PFSK-1 (cell line): Measurements from ENCODE around the gene TBC1D9.

Experiments
- FOXP2 ChIP-seq: optimal IDR thresholded peaks from 2 replicates; pipeline ENCODE3; 2011; ENCODE audit warnings: borderline replicate concordance, control low read depth, inconsistent platforms; ENCODE audit not compliant: insufficient read depth; ENCODE audit errors: extremely low read length, extremely low read depth
- POLR2AphosphoS5 ChIP-seq: IDR thresholded peaks from 2 replicates; pipeline ENCODE4 v1.6.1; 2012; ENCODE audit warnings: low read depth, mild to moderate bottlenecking, control low read depth, low read length, moderate library complexity
- REST ChIP-seq, 2 experiments: IDR thresholded peaks; 2 replicates each; pipeline versions ENCODE4 v1.6.1 to v1.8.0; 2011 to 2012; ENCODE audit warnings: low read depth in 2 of 2, low read length in 2 of 2, control low read depth in 1 of 2, inconsistent platforms in 1 of 2, mild to moderate bottlenecking in 1 of 2, moderate library complexity in 1 of 2; ENCODE audit not compliant: insufficient read depth in 1 of 2
- SIN3A ChIP-seq: IDR thresholded peaks from 2 replicates; pipeline ENCODE4 v1.6.1; 2012; ENCODE audit warnings: mild to moderate bottlenecking, low read length, moderate library complexity, borderline replicate concordance; ENCODE audit not compliant: insufficient read depth
- TAF1 ChIP-seq: IDR thresholded peaks from 2 replicates; pipeline ENCODE4 v1.6.1; 2012; ENCODE audit warnings: low read length, control low read depth, borderline replicate concordance; ENCODE audit not compliant: insufficient read depth

The TBC1D9 gene

GRCh38 chr4:140764785-140765392 is 8.7 kb upstream of the TBC1D9 start:
- TF ChIP-seq TAF1 (no peak), FOXP2 (no peak), POLR2AphosphoS5 (no peak), REST (IDR thresholded peaks at IDR 0.05; ENCODE audit: insufficient read depth in 1 of 2, low read depth in 2 of 2, low read length in 2 of 2) (no peak), SIN3A (no peak)

GRCh38 chr4:140762202-140762601 is 6.0 kb upstream of the TBC1D9 start:
- TF ChIP-seq SIN3A (no peak), FOXP2 (no peak), REST (IDR thresholded peaks at IDR 0.05; ENCODE audit: insufficient read depth in 1 of 2, low read depth in 2 of 2, low read length in 2 of 2) (no peak), TAF1 (no peak), POLR2AphosphoS5 (no peak)

GRCh38 chr4:140757232-140757630 is 1.0 kb upstream of the TBC1D9 start:
- TF ChIP-seq SIN3A (no peak), REST (IDR thresholded peaks at IDR 0.05; ENCODE audit: insufficient read depth in 1 of 2, low read depth in 2 of 2, low read length in 2 of 2) (no peak), POLR2AphosphoS5 (no peak), TAF1 (no peak), FOXP2 (no peak)

- peak; percentile 42; the same call in 1 of the 2 replicates for TF ChIP-seq TAF1
- no peak for TF ChIP-seq FOXP2
- no peak for TF ChIP-seq SIN3A
- no peak for TF ChIP-seq REST (IDR thresholded peaks at IDR 0.05; ENCODE audit: insufficient read depth in 1 of 2, low read depth in 2 of 2, low read length in 2 of 2)
Observed at GRCh38 chr4:140755774-140756318, 339 bp downstream of the TBC1D9 start.
